ENCODE measurements around the gene TRABD2B.

The TRABD2B gene

GRCh38 chr1:48028218-48029069 lies 31.3 kb upstream of the TRABD2B start:
- DNase-seq (ENCODE audit: low spot score) = no peak
- TF ChIP-seq CTCF (IDR thresholded peaks at IDR 0.05; ENCODE audit: extremely low read depth, insufficient read depth, missing control alignments) = no peak
- in situ Hi-C loops (cut with MboI; ENCODE audit: low pct_unique_long_range_greater_than_20kb, low sequenced_read_pairs, unreplicated experiment) = loop anchor here (25.0 kb wide), 1 partner anchor 109 kb away; no protein-coding TSS in a partner anchor

- no peak for DNase-seq (ENCODE audit: low spot score)
- in situ Hi-C loops (cut with MboI; ENCODE audit: low pct_unique_long_range_greater_than_20kb, low sequenced_read_pairs, unreplicated experiment) = loop anchor here (25.0 kb wide), 1 partner anchor 110 kb away; no protein-coding TSS in a partner anchor
- TF ChIP-seq CTCF (IDR thresholded peaks at IDR 0.05; ENCODE audit: extremely low read depth, insufficient read depth, missing control alignments) = no peak
Observed at GRCh38 chr1:48027533-48027835, 30.3 kb upstream of the TRABD2B start.

- in situ Hi-C loops (cut with MboI; ENCODE audit: low pct_unique_long_range_greater_than_20kb, low sequenced_read_pairs, unreplicated experiment) = loop anchor here (25.0 kb wide), 1 partner anchor 110 kb away; no protein-coding TSS in a partner anchor
- no peak for DNase-seq (ENCODE audit: low spot score)
- TF ChIP-seq CTCF (IDR thresholded peaks at IDR 0.05; ENCODE audit: extremely low read depth, insufficient read depth, missing control alignments) = no peak
Observed at GRCh38 chr1:48026701-48027532, 29.7 kb upstream of the TRABD2B start.

- in situ Hi-C loops (cut with MboI; ENCODE audit: low pct_unique_long_range_greater_than_20kb, low sequenced_read_pairs, unreplicated experiment) = loop anchor here (25.0 kb wide), 1 partner anchor 111 kb away; no protein-coding TSS in a partner anchor
- DNase-seq (ENCODE audit: low spot score) = no peak
- no peak for TF ChIP-seq CTCF (IDR thresholded peaks at IDR 0.05; ENCODE audit: extremely low read depth, insufficient read depth, missing control alignments)
Observed at GRCh38 chr1:48026275-48026674, 29.1 kb upstream of the TRABD2B start.

- TF ChIP-seq CTCF (IDR thresholded peaks at IDR 0.05; ENCODE audit: extremely low read depth, insufficient read depth, missing control alignments) = no peak
- DNase-seq (ENCODE audit: low spot score) = no peak
- in situ Hi-C loops (cut with MboI; ENCODE audit: low pct_unique_long_range_greater_than_20kb, low sequenced_read_pairs, unreplicated experiment) = loop anchor here (25.0 kb wide), 1 partner anchor 112 kb away; no protein-coding TSS in a partner anchor
Observed at GRCh38 chr1:48025076-48025475, 27.9 kb upstream of the TRABD2B start.

- in situ Hi-C loops (cut with MboI; ENCODE audit: low pct_unique_long_range_greater_than_20kb, low sequenced_read_pairs, unreplicated experiment) = no loop called here
- DNase-seq (ENCODE audit: low spot score) = no peak
- TF ChIP-seq CTCF (IDR thresholded peaks at IDR 0.05; ENCODE audit: extremely low read depth, insufficient read depth, missing control alignments) = no peak
Observed at GRCh38 chr1:48023488-48023887, 26.3 kb upstream of the TRABD2B start.
